ENCODE results near the gene SUN2. TPM values are rescaled to one million over a fixed set of nuclear protein-coding genes. Genes with fewer than 3 reads are reported as not detected.

SUN2 gene
- total RNA-seq, 6 experiments from 2014 or later, result 90.4 to 104 (median 100.0) TPM

DNA sequence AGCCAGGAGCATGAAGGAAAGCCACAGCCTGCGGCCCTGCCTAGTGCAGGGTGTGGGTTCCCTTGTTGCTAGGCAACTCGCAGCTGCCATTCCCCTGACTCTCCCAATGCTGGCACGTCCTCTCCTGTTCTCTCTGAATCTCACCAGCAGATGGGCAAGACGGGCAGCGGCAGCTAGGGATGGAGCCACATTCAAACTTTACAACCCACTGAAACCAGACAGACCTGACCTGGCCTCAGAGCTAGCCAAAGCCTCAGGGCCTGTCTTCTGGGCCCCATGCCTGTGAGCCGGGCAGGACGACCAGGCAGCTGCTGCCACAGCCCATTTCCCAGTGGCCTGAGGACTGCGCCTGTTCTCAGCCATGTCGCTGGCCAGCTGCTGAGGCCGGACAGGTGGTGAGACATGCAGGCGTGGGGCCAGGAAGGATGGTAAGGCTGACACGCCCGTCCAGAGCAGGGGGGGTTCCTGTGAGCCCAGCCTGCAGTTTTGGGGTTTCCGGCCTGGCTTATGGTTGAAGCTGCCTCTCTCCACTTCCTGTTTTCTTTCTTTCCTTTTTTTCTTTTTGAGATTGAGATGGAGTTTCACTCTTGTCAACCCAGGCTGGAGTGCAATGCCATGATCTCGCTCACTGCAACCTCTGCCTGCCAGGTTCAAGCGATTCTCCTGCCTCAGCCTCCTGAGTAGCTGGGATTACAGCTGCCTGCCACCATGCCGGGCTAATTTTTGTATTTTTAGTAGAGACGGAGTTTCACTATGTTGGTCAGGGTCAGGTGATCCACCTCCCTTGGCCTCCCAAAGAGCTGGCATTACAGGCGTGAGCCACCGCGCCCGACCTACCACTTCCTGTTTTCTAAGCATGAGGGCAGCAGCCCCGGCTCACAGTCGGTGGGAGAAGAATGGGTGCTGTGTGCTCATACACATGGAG, 4.1 kb downstream of the SUN2 start:
- H3K4me1 Mint-ChIP-seq (ENCODE audit: low read depth), result peaks cover 24% of the 10 kb centered on the region
- no peak overlapping the region for H3K27ac Mint-ChIP-seq
- H3K36me3 Mint-ChIP-seq (ENCODE audit: low read depth), result no peaks in the 10 kb centered on the region
- no peak for TF ChIP-seq CTCF (IDR thresholded peaks at IDR 0.05)
- H3K4me3 Mint-ChIP-seq, result no peak overlapping the region
- no peak for DNase-seq
- H3K27me3 Mint-ChIP-seq (ENCODE audit: insufficient read depth), result no peaks in the 10 kb centered on the region; the same call in 1 of the 2 replicates
- no peaks in the 10 kb centered on the region for H3K9me3 Mint-ChIP-seq

DNA sequence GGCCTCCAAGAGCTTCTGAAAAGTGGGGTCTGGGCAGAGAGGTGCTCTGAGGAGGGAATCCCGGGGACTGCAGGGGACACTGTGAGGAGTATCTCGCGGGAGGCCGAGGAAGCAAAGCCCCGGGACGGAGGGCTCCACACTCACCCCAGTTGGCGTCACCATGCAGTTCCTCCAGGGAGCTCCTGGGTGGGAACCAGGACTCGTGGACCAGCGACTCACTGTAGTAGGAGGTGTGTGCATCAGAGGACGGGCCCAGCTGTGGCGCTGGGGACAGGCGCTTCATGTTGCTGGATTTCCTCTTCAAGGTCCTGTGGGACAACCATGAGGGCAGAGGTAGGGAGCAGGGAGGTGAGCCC, 4.8 kb downstream of the SUN2 start:
- H3K27me3 Mint-ChIP-seq (ENCODE audit: insufficient read depth), result no peaks in the 10 kb centered on the region; the same call in 1 of the 2 replicates
- no peak for DNase-seq
- H3K27ac Mint-ChIP-seq, result no peak overlapping the region
- peaks cover 20% of the 10 kb centered on the region for H3K4me1 Mint-ChIP-seq (ENCODE audit: low read depth)
- no peak overlapping the region for H3K4me3 Mint-ChIP-seq
- H3K9me3 Mint-ChIP-seq, result no peaks in the 10 kb centered on the region
- no peaks in the 10 kb centered on the region for H3K36me3 Mint-ChIP-seq (ENCODE audit: low read depth)
- no peak for TF ChIP-seq CTCF (IDR thresholded peaks at IDR 0.05)

DNA sequence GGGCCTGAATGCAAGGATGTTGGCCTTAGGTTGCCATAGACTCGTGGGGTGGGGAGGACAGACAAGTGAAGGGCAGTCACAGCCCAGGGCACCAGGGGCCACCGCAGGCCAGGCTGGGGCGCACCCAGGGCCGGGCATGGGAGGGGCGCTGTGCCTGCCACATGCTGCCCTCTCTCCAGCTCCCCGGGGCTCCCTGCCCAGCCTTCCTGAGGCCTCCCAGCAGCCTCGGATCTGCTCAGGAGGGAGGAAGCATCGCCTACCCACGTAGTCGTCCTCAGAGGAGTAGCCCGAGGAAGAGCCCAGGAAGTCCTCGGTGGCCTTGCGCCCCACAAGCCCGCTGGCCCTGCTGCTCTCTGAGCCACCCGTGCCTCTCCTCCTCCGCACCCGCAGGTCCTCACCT, 5.2 kb downstream of the SUN2 start:
- Mint-ChIP-seq H3K9me3 (no peaks in the 10 kb centered on the region), H3K4me3 (no peak overlapping the region), H3K27ac (no peak overlapping the region), H3K27me3 (ENCODE audit: insufficient read depth) (no peaks in the 10 kb centered on the region; the same call in 1 of the 2 replicates), H3K36me3 (ENCODE audit: low read depth) (no peaks in the 10 kb centered on the region), H3K4me1 (ENCODE audit: low read depth) (peaks cover 20% of the 10 kb centered on the region)
- no peak for DNase-seq
- TF ChIP-seq CTCF (IDR thresholded peaks at IDR 0.05), result no peak

DNA sequence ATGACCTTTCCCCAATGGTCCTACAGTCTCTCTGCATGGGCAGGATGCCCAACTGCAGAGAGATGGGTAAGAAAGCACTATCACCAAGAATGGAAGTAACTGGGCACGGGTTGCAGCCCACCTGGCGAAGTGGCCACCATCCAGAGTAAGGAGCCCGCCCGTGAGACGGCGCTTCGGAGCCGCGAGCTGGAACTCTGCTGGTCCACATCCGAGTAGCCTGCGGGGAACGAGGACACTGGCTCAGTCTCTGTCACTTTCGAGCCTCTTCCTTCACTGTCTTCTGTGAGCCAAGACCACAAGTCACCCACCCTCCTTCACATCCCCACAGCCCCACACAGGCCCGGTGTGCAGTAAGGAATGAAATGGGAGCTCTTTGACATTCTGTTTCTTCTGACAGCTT, 5.7 kb downstream of the SUN2 start:
- Mint-ChIP-seq H3K27ac (no peak overlapping the region), H3K36me3 (ENCODE audit: low read depth) (peaks cover 2% of the 10 kb centered on the region; the same call in 1 of the 2 replicates), H3K4me1 (ENCODE audit: low read depth) (peaks cover 18% of the 10 kb centered on the region), H3K9me3 (no peaks in the 10 kb centered on the region), H3K4me3 (no peak overlapping the region), H3K27me3 (ENCODE audit: insufficient read depth) (no peaks in the 10 kb centered on the region; the same call in 1 of the 2 replicates)
- DNase-seq, result no peak
- TF ChIP-seq CTCF (IDR thresholded peaks at IDR 0.05), result no peak

DNA sequence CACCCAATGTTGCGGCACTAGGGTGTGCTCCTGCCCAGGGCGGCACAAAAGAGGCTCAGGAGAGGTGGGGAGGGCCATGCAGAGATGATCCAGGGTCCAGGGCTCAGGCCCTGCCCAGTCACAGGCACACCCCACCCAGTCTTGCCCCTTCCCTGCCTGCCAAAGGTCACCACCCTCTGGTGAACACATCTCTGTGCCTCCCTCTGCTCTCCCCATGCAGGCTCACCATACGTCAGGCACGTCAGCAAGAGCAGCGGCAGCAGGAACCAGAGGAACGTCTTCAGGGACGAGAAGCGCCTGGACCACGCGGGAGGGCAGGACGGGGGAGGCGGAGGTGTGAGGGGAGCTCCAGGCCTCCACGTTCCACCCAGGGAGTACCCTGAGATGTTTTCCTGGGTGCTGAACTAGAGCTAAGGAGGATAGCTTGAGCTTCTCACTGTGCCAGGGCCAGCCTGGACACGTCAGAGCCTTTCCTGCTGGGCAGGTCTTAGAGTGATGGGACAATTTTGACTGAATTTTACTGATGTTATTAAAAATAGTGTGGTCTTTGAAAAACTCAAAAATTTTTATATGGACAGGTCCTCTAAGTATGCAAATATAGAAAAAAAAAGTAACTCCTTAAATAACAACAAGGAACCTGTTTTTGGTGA, 7.2 kb downstream of the SUN2 start:
- Mint-ChIP-seq H3K4me1 (ENCODE audit: low read depth) (peaks cover 3% of the 10 kb centered on the region), H3K36me3 (ENCODE audit: low read depth) (peaks cover 8% of the 10 kb centered on the region; the same call in 1 of the 2 replicates), H3K4me3 (no peak overlapping the region), H3K27ac (no peak overlapping the region), H3K27me3 (ENCODE audit: insufficient read depth) (no peaks in the 10 kb centered on the region; the same call in 1 of the 2 replicates), H3K9me3 (no peaks in the 10 kb centered on the region)
- no peak for TF ChIP-seq CTCF (IDR thresholded peaks at IDR 0.05)
- no peak for DNase-seq
